NOMO-1 (cell line): ENCODE results near the gene PLEKHM2.

Experiments used
- DNase-seq, 2 experiments: peaks; one replicate each; lab custom pipeline; 2025; ENCODE audit not compliant: unreplicated experiment in 2 of 2; lab: John Stamatoyannopoulos, UW

Gene PLEKHM2

DNA sequence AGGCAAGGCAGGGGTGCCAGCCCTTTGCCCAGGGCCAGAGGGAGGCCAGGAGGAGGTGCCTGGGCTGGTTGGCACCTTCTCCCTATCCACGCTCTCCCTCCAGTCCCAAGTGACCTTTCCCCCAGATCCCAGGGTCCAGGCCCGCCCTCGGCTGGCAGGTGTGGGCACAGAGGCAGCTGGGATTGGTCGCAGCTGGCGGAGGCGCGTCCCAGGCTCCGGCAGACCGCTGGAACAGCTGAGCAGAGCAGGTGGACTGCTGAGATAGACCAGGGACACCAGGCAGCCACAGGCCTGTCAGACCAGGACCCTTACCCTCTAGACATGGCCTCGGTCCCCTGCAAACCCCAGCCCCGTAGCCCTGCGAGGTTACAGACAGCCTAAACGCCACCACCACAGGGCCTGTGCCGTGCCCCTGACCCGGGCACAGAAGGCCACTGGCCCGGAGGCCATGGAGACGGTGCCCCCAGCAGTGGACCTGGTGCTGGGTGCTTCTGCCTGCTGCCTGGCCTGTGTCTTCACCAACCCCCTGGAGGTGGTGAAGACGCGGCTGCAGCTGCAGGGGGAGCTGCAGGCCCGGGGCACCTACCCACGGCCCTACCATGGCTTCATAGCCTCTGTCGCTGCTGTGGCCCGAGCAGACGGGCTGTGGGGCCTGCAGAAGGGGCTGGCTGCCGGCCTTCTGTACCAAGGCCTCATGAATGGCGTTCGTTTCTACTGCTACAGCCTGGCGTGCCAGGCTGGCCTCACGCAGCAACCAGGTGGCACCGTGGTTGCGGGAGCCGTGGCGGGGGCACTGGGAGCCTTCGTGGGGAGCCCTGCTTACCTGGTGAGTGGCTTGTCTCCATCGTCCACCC, 52.1 kb downstream of the PLEKHM2 start, which contains the start of gene SLC25A34:
Gene SLC25A34 (plus strand): TSS at position 221 of the 854 bp plus-strand sequence. CDS start 228 bp downstream, at position 449.
- DNase-seq: no peak

DNA sequence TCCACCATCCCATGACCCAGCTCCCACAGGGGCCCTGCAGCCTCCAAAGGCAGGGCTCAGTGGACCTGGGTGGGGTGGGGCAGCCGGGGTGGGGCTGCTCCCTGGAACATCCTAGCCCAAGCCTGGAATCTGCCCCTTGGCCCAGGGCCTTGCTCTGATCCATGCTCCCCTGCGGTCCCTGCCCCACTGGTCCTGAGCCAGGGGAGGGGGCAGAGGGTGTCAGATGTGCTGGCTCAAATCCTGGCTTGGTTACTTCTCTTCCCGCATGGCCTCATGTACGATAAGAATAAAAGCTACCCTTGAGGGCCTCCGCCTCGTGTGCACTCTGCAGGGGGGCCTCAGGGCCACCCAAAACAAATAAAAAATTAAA, 52.8 kb downstream of the PLEKHM2 start:
- DNase-seq: no peak

DNA sequence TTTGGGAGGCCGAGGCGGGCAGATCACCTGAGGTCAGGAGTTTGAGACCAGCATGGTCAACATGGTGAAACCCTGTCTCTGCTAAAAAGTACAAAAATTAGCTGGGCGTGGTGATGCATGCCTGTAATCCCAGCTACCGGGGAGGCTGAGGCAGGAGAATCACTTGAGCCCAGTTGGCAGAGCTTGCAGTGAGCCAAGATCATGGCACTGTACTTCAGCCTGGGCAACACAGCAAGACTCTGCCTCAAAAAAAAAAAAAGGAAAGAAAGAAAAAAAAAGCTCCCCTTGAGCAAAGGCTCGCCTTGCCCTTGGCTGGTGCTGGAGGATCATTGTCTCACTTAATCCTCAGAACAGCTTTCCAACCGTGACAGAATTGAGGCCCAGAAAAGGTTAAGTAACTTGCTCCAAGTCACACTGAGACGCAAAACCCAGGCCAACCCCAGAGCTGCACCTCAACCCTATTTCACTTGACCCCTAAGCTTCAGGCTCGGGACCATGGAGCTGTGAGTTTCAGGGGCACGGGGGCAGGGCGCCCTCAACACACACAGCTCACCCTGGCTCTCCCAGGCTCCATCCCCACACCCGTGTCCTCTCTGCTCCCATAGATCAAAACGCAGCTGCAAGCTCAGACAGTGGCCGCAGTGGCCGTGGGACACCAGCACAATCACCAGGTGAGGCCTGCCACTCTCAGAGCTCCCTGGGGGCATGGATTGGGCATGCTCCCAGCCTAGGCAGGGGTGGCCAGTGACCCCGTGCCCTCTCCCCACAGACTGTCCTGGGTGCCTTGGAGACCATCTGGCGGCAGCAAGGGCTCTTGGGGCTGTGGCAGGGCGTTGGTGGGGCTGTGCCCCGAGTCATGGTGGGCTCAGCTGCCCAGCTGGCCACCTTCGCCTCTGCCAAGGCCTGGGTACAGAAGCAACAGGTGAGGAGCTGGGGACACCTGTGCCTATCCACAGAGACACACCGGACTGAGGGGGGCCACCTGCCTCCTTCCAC, 53.5 kb downstream of the PLEKHM2 start:
- DNase-seq: no peak

DNA sequence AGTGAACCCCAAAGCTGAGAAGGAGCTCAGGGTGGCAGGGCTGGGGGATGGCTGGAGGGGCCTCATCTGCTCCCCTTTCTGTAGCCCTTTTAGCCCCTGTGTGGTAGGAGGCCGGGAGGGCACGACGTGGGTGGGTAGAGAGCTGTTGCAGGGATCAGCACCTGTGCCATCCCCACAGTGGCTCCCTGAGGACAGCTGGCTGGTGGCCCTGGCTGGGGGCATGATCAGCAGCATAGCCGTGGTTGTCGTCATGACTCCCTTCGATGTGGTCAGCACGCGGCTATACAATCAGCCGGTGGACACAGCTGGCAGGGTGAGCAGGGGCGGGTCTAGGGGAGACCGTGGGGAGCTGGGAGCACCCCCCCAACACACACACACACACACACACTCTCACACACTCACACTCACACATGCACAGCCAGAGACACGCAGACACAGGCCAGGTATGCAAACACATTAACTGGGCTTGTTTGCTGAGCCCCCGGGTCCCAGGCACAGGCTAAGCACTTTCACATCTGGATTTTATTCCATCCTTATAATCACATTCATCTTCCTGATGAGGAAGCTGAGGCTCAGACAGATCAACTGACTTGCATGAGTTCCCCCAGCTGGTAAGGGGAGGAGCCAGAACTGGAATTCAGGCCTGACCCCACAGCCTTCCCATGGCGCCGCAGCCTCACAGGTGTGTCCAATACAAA, 54.4 kb downstream of the PLEKHM2 start:
- DNase-seq: no peak

DNA sequence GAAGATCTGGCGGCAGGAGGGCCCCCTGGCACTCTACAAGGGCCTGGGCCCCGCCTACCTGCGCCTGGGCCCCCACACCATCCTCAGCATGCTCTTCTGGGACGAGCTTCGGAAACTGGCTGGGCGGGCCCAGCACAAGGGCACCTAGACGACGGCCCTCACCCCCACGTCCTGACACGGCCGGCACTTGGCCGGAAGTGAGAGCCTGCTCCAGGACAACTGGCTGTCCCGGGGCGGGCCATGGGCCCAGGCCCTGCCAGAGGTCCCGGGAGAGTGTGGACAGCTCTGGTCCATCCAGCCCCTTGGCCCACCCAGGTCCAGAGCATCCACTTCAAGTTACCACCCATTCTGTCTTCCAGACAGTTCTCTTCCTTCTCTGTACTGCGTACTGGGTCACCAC, 55.1 kb downstream of the PLEKHM2 start:
- DNase-seq: no peak

DNA sequence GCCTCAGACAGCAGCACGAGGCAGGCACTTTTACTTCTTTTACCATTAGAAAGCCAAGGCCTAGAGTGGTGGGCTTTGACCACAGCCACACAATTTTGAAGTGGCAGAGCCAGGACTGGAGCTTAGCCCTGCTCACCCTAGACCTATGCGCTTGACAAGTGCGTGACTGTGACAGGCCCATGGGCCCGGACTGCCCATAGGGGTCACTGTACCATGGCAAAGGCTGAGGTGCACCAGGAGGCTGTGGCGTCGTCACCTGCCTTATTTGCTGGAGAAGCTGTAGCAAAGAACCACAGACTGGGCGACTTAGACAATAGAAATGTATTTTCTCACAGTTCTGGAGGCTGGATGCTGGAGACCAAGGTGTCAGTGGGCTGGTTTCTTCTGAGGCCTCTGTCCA, 55.6 kb downstream of the PLEKHM2 start:
- DNase-seq: no peak

DNA sequence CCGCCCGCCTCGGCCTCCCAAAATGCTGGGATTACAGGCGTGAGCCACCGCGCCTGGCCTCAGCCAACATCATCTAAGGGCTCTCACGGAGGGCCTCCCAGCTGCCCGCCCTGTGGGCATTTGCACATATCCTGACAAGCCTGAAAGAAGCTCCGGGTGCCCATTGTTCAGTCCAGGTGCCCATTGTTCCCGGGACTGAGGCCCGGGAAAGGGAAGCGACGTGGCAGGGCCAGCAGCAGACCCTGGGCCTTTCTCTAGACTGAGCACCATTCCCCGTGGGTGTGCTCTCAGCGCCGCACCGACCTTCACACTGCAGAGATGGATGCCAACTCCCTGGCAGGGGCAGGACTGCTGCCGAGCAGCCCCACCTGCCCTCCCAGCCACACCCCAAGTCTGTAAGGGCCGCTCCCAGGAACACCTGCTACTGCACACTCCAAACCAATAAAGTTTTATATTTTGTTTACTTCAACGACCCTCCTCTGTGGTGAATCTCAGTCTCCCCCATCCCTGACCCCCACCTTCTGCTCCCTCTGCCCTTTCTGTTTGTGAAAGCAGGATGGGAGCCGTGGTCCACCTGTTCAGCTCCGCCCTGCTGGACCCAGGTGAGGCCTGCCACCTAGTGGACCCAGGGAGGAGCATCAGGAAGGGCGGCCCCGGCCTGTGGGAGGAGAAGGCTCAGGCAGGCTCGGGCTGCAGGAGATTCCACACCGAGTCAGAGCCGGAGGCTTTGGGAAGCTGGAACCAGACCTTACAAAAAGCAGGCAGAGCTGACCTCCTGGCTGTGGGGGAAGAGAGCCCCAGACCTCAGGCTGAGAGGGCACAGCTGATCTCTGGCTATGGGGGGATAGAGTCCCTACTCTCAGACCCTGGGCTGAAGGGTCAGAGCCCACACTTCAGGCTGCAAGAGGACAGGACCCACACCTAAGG, 57.1 kb downstream of the PLEKHM2 start:
- DNase-seq: peak; percentile 11 to 44

DNA sequence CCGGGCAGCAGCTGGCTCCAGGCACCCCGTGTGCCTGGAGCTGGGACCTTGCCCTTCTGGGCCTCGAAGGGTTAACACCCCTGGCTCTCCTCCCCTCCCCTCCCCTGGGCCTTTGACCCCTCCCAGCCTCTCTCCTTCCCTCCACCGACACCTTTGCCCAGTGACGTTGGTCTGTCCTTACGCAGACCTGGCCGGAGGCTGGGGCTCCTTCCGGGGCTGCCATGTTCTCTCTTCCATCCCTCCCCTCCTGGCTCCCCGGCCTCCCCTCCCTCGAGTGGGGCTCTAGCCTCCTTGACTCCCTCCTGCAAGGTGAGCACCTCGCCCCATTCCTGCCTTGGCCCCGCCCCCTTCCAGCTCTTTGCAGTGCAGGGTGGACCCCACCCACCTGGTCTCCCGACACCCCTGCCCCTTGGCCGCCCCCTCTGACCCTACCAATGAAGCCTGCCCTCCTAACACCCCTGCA, 58.2 kb downstream of the PLEKHM2 start, which contains the start of gene TMEM82:
Gene TMEM82 (plus strand): TSS at position 161 of the 463 bp plus-strand sequence. CDS start 61 bp downstream, at position 222.
- DNase-seq: no peak

DNA sequence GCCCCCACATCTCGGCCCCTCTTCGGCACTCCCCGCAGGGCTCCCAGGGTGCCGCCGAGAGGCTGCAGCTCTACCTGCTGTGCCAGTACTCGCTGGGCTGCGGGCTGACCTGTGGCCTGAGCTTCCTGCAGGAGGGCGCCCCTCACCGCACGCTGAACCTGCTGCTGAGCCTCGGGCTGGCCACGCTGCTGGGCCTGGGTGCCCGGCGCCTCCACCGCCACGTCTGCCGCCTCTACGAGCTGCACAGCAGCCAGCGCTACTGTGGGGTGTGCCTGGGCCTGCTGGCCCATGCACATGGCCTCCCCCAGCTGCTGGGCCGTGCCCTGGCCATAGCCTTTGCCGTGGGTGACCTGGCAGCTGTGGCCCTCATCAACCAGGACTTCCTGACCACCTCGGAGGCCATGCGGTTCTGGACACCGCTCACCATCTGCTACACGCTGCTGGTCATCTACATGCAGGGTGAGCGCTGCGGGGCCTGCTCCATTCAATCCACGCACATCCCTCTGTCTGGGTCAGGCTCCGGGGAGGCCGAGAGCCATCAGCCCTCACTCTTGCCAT, 60.1 kb downstream of the PLEKHM2 start:
- no peak for DNase-seq

DNA sequence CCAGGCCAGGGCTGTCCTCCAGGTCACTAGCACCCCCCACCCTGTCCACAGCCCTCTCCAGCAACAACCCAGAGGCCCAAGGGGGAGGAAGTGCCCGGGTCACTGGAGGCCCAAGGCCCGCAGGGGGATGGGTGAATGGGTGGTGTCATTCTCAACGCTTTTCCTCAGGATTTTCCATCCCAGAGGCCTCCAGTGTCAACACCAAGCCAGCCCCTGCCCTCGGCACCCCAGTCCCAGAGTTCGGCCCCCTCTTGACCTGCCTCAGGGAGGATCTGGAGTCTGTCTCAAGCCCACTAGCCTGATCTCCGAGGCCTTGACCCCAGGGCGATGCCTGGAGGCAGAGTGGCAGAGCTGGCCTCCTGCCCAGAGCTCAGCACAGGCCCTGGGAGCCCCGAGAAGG, 63.3 kb downstream of the PLEKHM2 start:
- no peak for DNase-seq

DNA sequence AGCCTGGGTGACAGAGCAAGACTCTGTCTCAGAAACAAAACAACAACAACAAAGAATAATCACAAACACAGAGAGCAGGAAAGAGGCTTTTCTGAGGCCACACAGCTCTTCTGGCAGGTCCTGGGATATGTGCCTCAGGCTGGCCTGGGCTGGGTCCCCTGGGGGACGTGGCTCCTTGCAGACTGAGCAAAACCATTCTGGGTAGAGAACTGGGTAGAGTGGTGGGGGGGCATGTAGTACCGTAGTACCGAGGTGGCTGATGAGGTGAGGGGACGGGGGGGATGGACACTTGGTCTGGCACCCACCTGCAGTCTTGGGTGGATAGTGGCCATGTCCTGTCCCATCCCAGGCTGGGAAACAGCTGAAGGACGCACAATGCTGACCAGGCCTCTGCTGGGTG, 64.1 kb downstream of the PLEKHM2 start:
- DNase-seq: no peak

DNA sequence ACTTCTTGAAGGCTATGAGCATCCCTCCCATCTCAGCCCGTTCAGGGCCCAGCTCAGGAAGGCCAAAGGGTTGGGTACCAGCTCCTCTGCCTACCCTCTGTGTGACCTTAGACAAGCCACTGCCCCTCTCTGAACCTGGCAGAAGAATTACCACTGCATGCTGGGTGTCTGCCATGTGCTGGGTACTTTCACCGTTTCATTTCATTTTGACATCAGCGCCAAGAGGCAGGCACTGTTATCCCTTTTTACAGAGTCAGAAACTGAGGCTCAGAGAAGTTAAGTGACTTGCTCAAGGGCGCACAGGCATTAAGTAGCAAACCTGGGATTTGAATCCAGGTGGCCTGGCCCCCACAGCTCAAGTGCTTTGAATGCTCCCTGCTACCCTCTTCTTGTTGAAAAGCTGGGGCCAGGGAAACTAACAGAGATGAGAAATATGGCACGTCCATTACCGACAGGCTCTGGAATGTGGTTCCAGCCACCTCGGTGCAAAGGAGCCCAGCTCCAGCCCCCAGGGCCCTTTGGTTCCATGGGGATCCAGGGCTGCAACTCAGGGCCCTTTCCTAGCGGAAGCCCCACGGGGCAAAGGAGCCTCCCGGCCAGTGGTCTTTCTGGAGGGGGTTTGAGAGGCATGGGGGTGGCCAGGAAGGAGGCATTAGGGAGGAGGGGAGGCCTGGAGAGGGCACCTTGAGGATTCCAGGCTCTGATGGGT, 64.7 kb downstream of the PLEKHM2 start:
- DNase-seq: no peak

DNA sequence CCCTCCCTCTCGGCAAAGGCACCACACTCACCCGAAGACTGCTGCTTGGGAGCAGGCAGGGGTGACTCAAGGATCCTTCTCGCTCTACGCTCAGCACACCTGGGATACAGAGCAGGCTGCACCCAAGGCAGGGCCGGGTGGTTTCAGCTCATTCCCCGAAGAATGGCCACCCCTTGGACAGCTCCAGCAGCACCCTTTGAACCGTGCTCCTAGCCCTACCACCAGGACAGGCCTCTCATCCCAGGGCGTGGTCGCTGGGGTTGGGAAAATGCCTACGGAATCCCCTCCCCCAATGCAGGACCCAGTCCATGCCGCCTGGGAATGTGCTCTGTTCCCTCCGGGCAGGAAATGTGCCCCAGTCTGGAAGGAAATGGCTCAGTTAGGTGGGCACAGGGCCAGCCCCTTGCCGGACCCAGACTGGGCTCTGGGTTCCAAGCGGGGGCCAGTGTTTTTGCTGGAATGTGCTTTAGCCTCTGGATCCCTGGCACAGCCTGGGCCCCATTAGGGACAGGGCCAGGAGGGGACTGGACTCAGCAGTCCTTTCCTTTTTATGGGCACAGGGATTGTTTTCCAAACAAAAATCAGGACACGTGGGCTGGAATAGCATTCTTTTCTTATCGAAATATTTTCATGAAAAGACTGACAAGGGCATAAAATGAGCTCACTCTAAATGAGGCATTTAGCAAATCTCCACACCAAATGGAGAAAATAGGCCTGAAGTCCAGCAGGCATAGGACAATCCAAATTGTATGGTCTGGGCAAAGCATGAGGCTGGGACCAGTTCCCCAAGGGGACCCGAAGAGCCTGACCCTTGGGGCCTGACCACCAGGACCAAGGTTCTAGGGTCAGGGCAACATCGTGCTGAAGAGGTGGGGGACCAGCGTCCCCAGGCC, 65.5 kb downstream of the PLEKHM2 start:
- DNase-seq: no peak

DNA sequence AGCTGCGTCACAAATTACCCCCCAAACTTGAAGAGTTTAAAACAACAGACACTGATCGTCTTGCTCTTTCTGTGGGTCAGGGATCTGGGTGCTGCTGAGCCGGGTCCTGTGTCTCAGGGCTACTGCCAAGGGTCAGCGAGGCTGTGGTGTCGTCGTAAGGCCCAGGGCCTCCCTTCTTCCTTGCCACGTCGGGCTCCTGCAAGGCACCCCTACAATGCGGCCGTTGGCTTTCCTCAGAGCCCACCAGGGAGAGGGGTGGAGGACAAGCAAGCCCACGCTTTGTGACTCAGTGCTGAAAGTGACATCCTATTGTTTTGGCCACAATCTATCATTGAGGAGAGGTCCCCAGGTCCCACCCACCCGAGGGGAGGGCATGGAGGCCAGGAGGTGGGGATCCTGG, 66.8 kb downstream of the PLEKHM2 start:
- no peak for DNase-seq

DNA sequence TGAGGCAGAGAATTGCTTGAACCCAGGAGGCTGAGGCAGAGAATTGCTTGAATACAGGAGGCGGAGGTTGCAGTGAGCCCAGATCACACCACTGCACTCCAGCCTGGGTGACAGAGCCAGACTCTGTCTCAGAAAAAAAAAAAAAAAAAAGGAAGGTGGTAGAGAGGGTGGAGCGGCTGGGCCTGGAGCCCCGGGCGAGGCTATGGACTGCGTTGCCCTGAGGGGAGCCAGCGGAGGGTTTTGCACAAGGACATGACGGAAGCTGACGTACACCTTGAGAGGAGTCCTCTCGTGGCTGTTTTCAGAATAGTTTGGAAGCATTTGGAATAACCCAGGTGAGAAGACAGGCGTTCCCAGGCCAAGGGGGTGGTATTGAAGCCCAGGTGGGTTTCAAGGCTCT, 67.6 kb downstream of the PLEKHM2 start:
- DNase-seq: no peak

DNA sequence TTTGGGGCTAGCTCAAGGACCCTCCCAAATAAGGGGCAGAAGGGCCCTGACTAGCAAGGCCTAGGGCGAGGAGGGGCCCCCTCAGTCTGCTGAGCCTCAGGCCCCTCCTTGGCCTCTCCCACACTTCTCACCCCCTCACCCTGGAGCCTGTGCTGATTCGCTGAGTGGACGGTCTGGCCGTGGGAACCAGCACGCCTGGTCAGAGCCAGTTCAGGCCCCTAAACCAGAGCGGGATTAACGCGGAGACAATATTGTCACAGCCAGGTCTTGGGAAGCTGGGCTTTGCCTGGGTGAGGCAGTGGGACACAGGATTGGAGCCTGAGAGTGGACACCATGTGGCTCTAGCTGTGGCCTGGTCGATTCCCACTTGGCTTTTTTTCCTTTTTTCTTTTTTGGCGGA, 69.7 kb downstream of the PLEKHM2 start:
- no peak for DNase-seq

DNA sequence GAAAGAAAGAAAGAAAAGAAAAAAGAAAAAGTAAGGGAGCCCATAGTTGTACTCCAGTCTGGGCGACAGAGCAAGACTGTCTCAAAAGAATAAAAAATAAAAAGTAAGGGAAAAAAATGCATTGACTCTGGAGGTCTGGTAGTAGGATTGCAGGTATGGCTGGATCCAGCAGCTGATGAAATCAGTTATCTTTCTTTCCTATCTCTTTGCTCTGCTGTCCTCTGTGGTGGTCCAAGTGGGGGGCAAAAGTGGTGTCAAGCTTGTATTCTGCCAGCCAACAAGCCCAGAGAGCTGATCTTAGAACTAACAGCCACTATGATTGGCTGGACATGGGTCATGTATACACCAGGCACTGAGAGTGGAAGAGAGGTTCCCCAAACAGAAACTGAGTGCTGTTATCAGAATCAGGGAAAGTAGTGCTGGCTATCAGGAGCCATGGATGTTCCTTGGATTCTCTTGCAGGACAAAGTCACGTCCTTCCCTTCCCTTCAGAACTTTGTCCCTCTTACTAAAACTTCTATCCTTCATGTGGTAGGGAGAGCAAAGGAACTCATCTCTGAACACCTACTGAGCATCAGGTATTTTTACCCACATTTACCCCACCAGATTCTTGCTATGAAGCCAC, 71.0 kb downstream of the PLEKHM2 start:
- DNase-seq: no peak
